ENCODE data around the gene ADTRP.

DNA sequence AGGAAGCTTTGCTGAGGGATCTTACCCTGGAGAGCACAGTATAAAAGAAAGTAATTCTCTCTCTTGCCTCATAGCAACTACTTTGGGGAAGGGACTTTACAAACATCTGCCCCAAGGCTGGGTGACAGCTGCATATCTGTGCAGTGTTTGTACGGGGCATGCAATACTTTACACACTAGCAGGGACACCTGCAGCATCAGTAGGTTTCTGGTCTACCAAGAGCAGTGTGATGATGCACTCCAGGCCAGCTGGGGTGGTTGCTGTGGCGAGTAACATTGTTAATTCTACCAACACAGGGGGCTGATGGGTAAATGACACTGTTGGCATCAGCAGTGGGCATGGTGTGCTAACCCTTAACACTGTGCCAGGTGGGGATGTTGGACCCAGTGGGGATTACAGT, 48.0 kb downstream of the ADTRP start:
- TF ChIP-seq EP300 (IDR thresholded peaks at IDR 0.05) (no peak), CTCF (IDR thresholded peaks at IDR 0.05) (no peak), POLR2A (IDR thresholded peaks at IDR 0.05) (no peak)

Data from ovary (tissue), 3 donors.